GM18505 (cell line): Measurements from ENCODE around the gene TIMM17B.
"Not testable (repeated sequence)": the region's sequence is repeated elsewhere in the genome, so short reads cannot be mapped to it uniquely, and the experiment has no call there.

Experiments used
- ATAC-seq: cut with Tn5 transposase; IDR thresholded peaks from one replicate; pipeline ENCODE4 v1.9.1; 2021; ENCODE audit not compliant: unreplicated experiment
- POLR2A ChIP-seq: IDR thresholded peaks from 4 replicates; pipeline ENCODE4 v1.6.1; 2011; ENCODE audit warnings: borderline replicate concordance; ENCODE audit not compliant: insufficient read depth, insufficient read length; ENCODE audit errors: extremely low read depth

The TIMM17B gene

DNA sequence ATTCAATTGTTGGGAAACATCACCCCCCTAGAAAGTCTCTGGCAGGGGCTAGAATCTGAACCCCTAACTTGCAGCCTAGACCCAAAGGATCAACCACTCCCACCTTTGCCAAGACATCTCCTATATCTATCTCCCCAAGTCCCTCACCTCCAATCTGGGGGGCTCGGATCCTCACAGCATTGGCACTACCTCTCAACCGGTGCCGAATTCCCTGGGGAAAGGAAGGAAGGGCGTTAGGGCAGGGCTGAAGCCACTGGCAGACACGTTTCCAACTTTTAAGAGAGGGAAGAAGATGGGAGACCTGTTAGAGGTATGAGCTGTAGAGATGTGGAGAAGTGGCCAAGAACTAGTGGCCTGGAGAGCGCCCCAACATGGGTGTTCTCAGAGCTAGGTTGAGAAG lies 2.7 kb downstream of the TIMM17B start:
- TF ChIP-seq POLR2A = no peak
- ATAC-seq = no peak

DNA sequence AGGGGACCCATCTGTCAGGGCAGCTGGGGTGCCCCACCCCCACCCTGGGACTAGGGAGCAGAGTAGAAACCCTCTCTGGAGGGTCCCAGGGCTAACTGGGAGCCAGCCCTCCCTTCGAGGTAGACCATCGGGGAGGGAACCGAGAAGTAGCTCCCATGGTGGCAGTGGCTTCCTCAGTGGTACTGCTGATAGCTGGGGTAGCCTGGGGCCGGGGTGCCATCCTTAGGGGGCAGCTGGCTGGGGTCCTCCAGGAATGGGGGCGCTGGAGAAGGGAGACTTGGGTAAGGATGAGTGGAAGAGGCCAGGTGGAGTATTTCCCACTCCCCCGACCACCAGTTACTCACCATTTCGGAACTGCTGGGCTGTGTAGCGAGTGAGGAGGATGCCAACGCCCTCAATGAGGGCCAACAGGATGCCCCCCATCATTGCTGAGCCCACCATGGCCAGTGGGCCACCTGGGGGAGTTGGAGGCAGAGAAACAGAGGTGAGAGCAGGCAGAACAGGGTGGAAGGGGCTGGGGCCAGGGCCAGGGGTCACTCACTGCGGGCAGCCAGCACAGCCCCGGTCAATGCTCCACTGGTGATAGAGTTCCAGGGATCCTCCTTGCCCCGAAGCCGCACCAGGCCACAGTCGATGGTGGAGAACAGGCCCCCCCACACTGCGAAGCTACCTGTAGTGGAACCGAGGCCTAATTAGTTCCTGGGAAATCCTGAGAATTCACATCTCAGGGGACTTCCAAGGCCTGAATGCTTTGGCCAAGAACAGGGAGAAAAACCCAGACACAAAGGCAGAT lies 3.8 kb downstream of the TIMM17B start:
- no peak for TF ChIP-seq POLR2A

DNA sequence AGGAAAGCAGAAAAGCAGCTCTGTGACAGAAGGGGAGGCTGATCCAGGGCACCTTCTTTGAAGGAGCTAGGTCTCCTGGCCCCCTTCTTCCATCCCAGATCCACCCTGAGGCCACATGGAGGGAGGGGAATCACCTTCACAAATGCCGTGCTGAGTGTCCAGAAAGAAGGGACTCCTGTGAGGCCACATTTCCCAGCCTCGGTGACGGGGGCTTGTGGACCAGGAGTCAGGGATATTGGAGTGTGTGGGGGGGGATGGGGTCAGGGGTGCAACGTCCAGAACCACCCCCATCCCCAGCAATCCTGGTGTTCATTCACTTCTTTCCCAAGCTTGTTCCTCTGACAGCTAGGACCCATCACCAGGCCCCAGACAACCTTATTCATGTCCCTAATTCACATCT lies 4.7 kb downstream of the TIMM17B start:
- no peak for ATAC-seq

More for the DNA sequence above, 3.8 kb downstream of the TIMM17B start:
- ATAC-seq = no peak

DNA sequence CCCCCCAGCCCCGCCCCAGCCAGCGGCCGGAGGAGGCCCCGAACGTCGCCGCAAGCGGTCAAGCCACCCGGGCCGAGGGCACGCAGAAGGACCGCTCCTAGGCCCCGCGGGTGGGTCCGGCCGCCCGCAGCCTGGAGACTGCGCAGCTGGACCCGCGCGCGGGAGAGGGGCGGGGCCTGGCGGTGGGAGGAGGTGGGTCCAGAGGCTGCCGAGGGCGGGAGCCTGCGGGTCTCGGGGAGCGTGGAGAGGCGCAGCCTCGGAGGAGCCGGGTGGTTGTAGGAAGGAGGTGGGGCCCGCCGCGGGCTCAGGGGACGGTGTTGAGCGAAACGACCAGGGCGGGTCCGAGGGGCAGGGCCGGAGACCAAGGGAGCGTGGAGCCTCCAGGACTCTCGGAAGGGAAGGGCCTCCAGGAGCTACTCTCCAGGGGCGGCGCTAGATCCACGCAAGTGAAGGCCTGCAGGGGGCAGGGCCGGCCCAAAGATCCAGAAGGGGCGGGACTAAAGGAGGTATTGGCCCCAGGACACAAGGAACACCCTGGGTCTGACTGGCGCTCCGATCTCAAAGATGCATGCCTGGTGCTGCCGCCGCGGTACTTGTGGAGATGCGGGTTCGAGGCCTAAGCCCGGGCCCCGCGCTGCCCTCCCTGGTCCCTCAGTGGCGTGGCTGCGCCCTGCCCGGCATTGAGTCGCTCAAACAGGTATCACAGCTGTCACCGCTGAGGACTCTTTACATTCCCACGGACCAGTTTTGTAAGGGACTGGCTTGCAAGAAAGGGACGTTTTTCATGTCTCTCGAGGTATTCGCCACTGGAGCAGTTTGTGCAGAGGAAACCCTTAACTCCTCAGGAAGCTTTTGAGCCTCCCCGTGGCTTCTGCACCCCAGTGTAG lies 5.9 kb downstream of the TIMM17B start:
- peak; percentile 77 for ATAC-seq
- TF ChIP-seq POLR2A = no peak

More for the DNA sequence above, 4.7 kb downstream of the TIMM17B start:
- no peak for TF ChIP-seq POLR2A

DNA sequence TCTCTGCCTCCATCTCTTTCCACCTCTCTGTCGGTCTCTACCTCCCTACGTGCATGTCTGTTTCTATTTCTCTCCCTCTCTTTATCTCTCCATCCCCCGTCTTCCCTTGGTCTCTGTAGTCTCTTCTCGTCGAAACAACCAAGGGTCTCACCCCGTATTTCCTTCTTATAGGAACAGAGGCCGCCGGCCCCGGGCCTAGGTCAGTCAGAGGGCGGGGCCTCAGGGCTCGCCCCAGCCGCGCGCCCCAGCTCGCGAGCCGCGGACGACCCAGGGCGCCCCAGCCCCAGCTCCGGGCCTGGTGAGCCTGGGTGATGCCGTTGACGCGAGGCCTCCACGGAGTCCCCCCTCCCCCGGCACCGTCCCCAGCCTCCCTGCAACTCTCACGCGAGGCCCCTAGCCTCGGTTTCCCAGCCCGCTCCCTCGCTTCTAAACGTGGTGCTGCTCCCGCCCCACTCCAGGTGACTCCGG lies 6.6 kb downstream of the TIMM17B start:
- TF ChIP-seq POLR2A = no peak
- peak; percentile 46 for ATAC-seq

DNA sequence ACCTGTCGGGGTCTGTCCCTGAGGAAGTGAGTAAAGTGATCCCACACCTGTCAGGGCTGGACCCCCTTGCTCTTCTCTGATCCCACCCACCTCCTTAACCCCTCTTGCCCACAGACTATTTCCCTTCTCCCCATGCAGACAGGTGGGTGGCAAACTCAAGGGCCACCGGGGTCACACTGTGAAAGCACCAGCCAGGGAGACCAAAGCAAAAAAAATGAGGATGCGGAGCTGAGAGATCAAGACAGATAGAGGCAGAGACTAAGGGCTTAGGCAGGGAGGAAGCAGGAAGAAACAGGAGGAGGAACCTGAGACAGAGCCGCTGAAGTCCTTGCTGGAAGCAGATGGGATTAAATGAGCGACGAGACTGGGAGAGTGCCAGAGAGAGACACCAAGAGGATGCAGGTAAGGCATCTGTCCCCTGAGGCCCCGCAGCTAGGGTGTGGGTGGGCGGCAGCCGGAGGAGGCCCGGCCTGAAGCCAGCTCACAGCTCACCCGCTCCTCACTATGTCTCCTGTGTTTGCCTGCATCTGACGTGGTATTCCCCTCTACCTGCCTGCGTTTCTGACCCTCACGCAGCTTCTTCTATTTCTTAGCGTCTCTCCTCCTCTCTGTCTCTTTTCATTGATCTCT lies 7.2 kb downstream of the TIMM17B start:
- ATAC-seq = no peak
- no peak for TF ChIP-seq POLR2A

DNA sequence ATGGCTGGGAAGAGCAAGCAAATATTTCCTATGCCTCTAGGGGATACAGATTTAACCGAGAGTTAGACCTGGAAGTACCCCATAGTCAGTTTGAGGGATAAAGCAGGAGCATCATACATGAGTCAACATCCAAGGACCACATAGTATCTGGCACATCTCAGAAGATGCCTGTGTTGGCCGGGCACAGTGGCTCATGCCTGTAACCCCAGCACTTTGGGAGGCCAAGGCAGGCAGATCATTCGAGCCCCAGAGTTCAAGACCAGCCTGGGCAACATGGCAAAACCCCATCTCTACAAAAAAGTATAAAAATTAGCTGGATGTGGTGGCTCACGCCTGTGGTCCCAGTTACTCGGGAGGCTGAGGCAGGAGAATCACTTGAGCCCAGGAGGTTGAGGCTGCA lies 11.0 kb downstream of the TIMM17B start:
- ATAC-seq = not testable (repeated sequence)

DNA sequence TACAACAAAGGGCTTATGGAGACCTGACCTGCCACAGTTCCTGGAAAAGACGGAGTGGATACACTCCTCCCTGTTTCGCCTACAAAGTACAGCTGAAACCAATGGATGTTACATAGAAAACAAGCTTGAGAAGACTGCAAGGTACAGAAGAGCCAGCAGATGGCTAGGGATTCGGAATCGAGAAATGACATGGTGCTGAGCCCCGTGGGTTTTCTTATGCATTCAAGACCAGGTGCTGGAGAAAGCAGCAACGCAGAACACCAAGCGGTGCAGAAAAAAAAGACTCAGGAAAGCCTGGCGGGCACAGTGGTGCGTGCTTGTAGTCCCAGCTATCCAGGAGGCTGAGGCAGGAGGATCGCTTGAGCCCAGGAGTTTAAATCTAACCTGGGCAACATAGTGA lies 13.8 kb downstream of the TIMM17B start:
- TF ChIP-seq POLR2A = no peak
- no peak for ATAC-seq

DNA sequence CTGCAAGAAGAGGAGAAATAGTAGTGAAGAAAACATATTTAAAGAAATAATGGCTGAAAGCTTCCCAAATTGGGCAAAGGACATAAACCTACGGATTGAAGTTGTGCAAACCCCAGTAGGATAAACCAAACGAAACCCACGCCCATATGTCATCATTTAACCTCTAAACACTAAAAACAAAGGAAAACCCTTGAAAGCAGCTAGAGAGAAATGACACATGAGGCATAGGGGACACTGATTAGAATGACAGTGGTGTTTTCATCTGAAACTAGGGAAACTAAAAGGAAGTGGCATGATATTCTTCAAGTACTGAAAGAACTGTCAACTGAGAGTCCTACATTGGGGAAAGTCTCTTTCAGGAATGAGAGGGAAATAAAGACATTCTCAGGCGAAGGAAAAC lies 20.6 kb downstream of the TIMM17B start:
- not testable (repeated sequence) for ATAC-seq

DNA sequence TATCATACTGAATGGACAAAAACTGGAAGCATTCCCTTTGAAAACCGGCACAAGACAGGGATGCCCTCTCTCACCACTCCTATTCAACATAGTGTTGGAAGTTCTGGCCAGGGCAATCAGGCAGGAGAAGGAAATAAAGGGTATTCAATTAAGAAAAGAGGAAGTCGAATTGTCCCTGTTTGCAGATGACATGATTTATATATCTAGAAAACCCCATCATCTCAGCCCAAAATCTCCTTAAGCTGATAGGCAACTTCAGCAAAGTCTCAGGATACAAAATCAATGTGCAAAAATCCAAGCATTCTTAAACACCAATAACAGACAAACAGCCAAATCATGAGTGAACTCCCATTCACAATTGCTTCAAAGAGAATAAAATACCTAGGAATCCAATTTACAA lies 25.6 kb downstream of the TIMM17B start:
- not testable (repeated sequence) for ATAC-seq

DNA sequence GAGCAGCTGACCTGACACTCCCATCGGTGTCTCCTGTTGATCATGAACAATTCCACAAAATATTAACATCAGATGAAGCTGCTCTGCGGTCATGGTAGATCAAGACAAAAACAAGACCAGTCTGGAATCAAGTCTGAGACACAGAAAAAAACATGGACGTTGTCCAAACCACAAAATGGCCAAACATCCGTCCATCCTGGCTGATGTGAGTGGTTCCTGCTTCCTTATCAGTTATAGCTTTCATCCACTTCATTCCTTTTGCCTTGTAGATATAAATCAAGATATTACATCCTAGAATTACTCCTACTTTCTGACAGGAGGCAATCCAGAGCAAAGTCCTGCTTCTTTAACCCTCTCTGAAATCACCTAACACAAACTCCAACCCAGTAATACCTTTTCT lies 33.4 kb downstream of the TIMM17B start:
- no peak for TF ChIP-seq POLR2A
- ATAC-seq = no peak

DNA sequence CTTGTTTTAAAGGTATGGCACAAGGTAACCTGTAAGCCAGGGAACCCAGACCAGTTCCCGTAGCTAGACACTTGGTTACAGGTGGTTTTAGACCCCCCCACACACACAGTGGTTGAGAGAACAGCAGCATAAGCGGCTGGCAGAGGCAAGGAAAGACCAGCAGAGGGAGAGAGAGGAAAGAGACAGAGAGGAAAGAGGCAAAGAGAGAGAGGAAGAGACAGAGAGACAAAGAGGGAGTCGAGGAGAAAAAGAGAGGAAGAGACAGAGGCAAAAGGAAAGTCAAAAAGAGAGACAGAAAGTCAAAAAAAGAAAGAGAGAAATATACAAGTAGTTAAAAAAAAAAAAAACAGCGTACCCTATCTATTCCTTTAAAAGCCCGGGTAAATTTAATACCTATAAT lies 42.7 kb downstream of the TIMM17B start:
- TF ChIP-seq POLR2A = no peak
- ATAC-seq = no peak

DNA sequence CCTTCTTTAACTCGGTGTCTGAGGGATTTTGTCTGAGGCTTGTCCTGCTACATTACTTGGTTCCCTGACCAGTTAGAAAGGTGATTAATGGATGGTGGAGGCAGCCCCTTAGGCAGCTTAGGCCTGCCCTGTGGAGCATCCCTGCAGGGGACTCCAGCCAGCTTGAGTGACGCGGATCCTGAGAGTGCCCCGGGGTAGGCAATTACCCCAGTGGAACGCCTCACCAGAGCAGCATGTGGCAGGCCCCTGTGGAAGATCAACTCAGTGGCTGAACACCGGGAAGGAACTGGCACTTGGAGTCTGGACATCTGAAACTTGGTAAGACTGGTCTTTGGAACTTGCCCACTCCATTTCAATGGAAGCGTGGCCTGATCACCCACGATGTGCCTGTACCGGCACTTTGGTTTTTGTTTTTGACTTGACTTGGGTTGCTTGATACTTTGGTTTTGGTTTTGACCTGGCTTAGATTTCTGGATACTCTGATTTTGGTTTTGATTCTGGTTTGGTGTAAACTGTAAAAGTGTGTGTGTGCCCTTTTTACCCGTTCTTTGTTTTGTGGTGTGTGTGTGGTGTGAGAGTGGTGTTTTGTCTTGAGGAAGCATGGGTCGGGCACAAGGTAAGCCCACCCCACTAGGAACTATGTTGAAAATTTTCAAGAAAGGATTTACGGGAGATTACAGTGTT lies 43.3 kb downstream of the TIMM17B start:
- not testable (repeated sequence) for ATAC-seq

DNA sequence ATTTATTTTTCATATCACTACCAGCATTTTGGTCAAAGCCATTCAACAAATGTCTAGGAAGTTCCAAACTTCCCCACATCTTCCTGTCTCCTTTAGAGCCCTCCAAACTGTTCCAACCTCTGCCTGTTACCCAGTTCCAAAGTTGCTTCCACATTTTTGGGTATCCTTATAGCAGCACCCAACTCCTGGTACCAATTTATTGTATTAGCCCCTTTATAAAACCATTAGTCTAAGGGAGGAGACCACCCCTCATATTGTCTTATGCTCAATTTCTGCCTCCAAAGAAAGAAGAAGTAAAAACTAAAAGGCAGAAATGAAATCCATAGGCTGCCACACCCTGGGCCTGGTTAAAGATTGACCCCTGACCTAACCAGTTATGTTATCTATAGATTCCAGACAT lies 44.1 kb downstream of the TIMM17B start:
- not testable (repeated sequence) for ATAC-seq

DNA sequence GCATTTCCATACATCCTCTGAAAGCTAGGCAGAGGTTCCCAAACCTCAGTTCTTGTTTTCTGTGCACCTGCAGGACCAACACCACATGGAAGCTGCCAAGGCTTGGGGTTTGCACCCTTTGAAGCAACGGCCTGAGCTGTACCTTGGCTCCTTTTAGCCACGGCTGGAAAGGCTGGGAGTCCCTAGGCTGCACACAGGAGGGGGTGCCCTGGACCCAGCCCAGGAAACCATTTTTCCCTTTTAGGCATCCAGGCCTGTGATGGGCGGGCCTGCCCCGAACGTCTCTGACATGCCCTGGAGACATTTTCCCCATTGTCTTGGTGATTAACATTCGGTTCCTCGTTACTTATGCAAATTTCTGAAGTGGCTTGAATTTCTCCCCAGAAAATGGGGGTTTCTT lies 44.7 kb downstream of the TIMM17B start:
- ATAC-seq = no peak
- no peak for TF ChIP-seq POLR2A
